Activated CD4-positive, alpha-beta T cell treated with anti-CD3 and anti-CD28 coated beads for 36 hours (primary cell): ENCODE measurements around the gene E4F1. TPM values are rescaled to one million over a fixed set of nuclear protein-coding genes. Genes with fewer than 3 reads are reported as not detected.

Source experiments
- ATAC-seq: fragments of 200-7000 bp; cut with Tn5 transposase; one replicate; pipeline ENCODE4 v1.10.0; 2021; ENCODE audit warnings: mild to moderate bottlenecking, moderate library complexity
- CTCF ChIA-PET: fragments of 350-600 bp; sonication (Branson Sonifier 250); formaldehyde crosslinking; loops from one replicate; lab custom pipeline; 2021; ENCODE audit warnings: antibody characterized with exemption; lab: Charles Lee
- POLR2A ChIA-PET: fragments of 350-600 bp; sonication (Branson Sonifier 250); formaldehyde crosslinking; loops from one replicate; lab custom pipeline; 2021; ENCODE audit warnings: antibody characterized with exemption, inconsistent platforms; lab: Charles Lee
- DNase-seq: peaks from one replicate; pipeline ENCODE4 v3.0.0-alpha.2; 2020
- H3K27ac Mint-ChIP-seq: one replicate; pipeline ENCODE4 v1.8.0; 2021; ENCODE audit warnings: mixed read lengths
- H3K27me3 Mint-ChIP-seq: one replicate; pipeline ENCODE4 v1.8.0; 2021; ENCODE audit warnings: mixed read lengths
- H3K36me3 Mint-ChIP-seq: one replicate; pipeline ENCODE4 v1.8.0; 2021; ENCODE audit warnings: low read depth, mixed read lengths
- H3K4me1 Mint-ChIP-seq: one replicate; pipeline ENCODE4 v1.8.0; 2021; ENCODE audit warnings: mixed read lengths
- H3K4me3 Mint-ChIP-seq: one replicate; pipeline ENCODE4 v1.8.0; 2021; ENCODE audit warnings: mild to moderate bottlenecking, moderate library complexity, mixed read lengths
- H3K9me3 Mint-ChIP-seq: one replicate; pipeline ENCODE4 v1.8.0; 2021; ENCODE audit warnings: low read depth, mixed read lengths
- intact Hi-C, 2 experiments: fragments of 100-400 bp; cut with DNase I in 1 of 2; cut with micrococcal nuclease in 1 of 2; formaldehyde crosslinking; loops; one replicate each; pipeline versions ENCODE4 v1.14.2 to v1.15.1; 2022 to 2024; cut with DNase I, micrococcal nuclease
- total RNA-seq, 2 experiments: library from RNA; stranded (reverse); gene quantifications; one replicate each; pipeline ENCODE4 v1.2.3, GENCODE V29; 2021

E4F1 gene
- total RNA-seq, 2 experiments from 2014 or later, result 18.0 to 18.6 TPM

DNA sequence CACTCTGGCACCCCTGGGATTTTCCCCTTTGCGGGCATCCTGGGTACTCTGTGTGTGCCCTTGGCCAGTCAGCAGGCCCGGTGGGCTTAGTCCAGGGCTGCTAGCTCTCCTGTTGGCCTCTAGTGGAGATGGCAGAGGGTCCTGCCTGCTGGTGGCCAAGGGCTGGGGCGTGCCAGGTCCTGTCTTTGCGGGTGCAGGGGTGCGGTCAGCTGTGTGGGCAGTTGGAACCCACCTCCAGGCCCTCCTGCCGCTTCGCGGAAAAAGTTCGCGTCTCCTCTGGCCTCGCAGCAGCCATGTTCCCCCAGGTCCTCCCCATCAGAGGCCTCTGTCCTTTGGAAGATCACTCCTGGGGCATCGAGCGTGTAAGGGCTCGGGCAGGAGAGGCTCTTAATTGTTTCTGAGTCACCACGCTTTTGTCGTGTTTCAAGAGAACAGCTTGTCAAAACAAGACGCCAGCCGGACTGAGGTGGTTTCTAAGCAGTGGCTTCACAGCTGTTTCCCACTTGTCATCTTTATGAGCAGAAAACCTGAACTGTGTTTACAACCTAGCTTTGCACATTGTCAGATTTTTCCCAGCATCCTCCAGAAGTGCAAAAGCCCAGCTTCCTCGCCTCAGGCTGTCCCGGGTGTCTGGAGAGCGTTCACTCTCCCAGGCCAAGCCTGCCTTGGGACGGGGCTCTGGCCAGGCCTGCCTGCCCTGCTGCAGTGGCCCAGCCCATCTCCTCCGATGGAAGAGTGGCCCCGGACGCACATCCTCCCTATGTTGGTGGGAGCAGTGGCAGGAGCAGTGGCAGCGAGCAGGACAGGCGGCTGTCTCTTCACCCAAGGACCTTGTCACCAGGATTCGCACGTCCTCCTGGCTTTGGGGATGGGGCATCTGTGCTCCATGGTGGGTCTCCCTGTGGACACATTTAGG lies 7.9 kb downstream of the E4F1 start:
- no peaks in the 10 kb centered on the region for H3K9me3 Mint-ChIP-seq
- DNase-seq, result no peak
- ATAC-seq, result no peak
- intact Hi-C loops, result no loop called here
- ChIA-PET CTCF (interaction anchor here (0.6 to 0.7 kb wide), 2 partner anchors 148 to 187 kb away, joined by 3 read pairs; no protein-coding TSS in a partner anchor), POLR2A (no interaction called here)
- H3K4me1 Mint-ChIP-seq, result peaks cover 4% of the 10 kb centered on the region
- H3K4me3 Mint-ChIP-seq, result no peak overlapping the region
- H3K27ac Mint-ChIP-seq, result no peak overlapping the region
- peaks cover 26% of the 10 kb centered on the region for H3K36me3 Mint-ChIP-seq
- peaks cover 2% of the 10 kb centered on the region for H3K27me3 Mint-ChIP-seq

DNA sequence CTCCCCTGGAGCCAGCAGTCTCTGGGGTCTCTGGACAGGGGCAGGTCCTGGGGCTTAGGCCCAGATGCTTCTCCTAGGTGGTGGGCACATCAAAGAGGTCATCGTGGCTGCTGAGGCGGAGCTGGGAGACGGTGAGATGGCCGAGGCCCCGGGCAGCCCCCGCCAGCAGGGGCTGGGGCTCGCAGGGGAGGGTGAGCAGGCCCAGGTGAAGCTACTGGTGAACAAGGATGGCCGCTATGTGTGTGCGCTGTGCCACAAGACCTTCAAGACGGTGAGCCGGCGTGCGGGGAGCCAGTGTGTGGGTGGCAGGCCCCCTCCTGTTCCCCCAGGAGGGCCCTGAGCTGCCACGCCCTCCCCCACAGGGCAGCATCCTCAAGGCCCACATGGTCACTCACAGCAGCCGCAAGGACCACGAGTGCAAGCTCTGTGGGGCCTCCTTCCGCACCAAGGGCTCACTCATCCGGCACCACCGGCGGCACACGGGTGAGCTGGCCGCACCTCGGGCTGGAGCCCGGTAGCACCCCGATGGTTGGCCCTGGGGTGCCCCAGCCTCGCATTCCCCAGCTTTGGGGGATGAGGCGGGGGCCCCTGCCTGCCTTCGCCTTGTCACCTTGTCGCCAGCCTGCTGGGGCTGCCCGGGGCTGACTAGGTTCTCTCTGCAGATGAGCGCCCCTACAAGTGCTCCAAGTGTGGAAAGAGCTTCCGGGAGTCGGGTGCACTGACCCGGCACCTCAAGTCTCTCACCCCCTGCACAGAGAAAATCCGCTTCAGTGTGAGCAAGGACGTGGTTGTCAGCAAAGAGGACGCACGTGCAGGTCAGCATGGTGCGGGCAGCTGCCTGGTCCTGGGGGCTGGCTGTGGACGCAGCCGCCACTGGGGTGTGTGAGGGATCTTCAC lies 9.0 kb downstream of the E4F1 start:
- Mint-ChIP-seq H3K4me3 (no peak overlapping the region), H3K36me3 (peaks cover 23% of the 10 kb centered on the region), H3K27ac (no peak overlapping the region), H3K4me1 (peaks cover 2% of the 10 kb centered on the region), H3K27me3 (peaks cover 2% of the 10 kb centered on the region), H3K9me3 (no peaks in the 10 kb centered on the region)
- CTCF ChIA-PET, result no interaction called here
- DNase-seq (no peak), ATAC-seq (no peak)
- intact Hi-C loops, result no loop called here
- POLR2A ChIA-PET, result interaction anchor here (1.4 kb wide), 1 partner anchor 19 kb away, joined by 4 read pairs; the partner anchor contains the start of gene ECI1

DNA sequence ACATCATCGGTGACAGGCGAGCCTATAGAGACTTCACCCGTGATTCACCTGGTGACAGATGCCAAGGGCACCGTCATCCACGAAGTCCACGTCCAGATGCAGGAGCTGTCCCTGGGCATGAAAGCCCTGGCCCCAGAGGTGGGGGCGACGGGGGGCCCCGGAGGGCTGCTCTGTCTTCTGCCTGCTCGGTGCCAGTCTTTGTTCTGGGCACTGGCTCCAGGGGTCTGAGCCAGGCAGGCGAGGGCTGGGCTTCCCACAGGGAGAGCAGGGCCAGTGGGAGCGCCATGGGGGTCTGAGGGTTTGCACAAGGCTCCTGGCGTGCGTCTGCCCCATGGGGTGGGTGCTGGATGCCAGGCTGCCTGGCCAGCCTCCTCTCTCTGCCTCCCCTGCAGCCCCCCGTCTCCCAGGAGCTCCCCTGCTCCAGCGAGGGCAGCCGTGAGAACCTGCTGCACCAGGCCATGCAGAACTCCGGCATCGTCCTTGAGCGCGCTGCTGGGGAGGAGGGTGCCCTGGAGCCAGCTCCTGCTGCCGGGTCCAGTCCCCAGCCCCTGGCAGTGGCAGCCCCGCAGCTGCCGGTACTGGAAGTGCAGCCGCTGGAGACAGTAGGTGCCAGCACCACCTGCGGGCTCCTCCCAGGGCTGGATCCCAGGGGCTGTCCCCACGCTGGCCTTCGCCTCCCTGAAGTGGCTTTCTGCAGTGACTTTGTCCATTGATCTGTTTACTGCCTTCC lies 9.8 kb downstream of the E4F1 start:
- ChIA-PET CTCF (no interaction called here), POLR2A (interaction anchor here (1.4 kb wide), 1 partner anchor 18 kb away, joined by 4 read pairs; the partner anchor contains the start of gene ECI1)
- Mint-ChIP-seq H3K4me1 (peaks cover 2% of the 10 kb centered on the region), H3K27ac (no peak overlapping the region), H3K36me3 (peaks cover 20% of the 10 kb centered on the region), H3K9me3 (no peaks in the 10 kb centered on the region), H3K27me3 (peaks cover 2% of the 10 kb centered on the region), H3K4me3 (no peak overlapping the region)
- intact Hi-C loops, result no loop called here
- ATAC-seq (no peak), DNase-seq (no peak)

DNA sequence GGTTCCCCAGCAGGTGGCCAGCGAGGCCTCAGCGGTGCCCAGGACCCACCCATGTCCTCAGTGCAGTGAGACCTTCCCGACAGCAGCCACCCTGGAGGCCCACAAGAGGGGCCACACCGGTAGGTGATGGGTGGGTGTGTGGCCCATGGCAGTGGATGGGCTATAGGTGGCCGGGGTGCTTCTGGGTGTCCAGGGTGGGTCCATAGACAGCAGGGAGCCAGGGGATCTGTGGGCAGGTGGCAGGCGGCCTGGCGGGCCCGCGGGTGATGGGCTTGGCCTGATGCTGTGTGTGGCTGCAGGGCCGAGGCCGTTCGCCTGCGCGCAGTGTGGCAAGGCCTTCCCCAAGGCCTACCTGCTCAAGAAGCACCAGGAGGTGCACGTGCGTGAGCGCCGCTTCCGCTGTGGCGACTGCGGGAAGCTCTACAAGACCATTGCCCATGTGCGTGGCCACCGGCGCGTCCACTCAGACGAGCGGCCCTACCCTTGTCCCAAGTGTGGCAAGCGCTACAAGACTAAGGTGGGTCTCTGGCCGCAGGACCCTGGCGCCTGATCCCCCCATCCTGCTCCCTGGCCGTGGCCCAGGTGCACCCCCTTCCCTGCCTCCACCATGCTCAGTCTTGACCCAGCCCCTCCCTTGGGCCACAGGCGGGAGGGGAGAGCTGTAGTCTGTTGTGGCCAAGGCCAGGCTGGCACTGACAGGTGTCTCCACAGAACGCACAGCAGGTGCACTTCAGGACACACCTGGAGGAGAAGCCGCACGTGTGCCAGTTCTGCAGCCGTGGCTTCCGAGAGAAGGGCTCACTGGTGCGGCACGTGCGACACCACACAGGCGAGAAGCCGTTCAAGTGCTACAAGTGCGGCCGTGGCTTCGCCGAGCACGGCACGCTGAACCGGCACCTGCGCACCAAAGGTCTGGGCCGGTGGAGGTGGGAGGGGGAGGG lies 10.8 kb downstream of the E4F1 start:
- ATAC-seq, result no peak
- peaks cover 20% of the 10 kb centered on the region for H3K36me3 Mint-ChIP-seq
- no peak for DNase-seq
- POLR2A ChIA-PET, result interaction anchor here (1.4 kb wide), 1 partner anchor 18 kb away, joined by 4 read pairs; the partner anchor contains the start of gene ECI1
- intact Hi-C loops, result no loop called here
- H3K27me3 Mint-ChIP-seq, result peaks cover 2% of the 10 kb centered on the region
- H3K27ac Mint-ChIP-seq, result no peak overlapping the region
- H3K4me1 Mint-ChIP-seq, result peaks cover 2% of the 10 kb centered on the region
- H3K4me3 Mint-ChIP-seq, result no peak overlapping the region
- CTCF ChIA-PET, result no interaction called here
- no peaks in the 10 kb centered on the region for H3K9me3 Mint-ChIP-seq

DNA sequence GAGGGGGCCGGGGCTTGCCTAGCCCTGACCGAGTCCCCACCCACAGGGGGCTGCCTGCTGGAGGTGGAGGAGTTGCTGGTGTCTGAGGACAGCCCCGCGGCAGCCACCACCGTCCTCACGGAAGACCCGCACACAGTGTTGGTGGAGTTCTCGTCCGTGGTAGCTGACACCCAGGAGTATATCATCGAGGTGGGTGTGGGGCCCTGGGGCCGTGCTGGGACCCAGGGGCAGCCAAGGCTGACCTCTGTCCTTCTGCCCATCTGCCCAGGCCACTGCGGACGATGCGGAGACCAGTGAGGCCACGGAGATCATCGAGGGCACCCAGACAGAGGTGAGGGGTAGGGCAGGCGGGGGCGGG lies 11.4 kb downstream of the E4F1 start:
- H3K27ac Mint-ChIP-seq, result no peak overlapping the region
- intact Hi-C loops, result no loop called here
- ChIA-PET CTCF (no interaction called here), POLR2A (no interaction called here)
- no peak overlapping the region for H3K4me3 Mint-ChIP-seq
- peaks cover 2% of the 10 kb centered on the region for H3K4me1 Mint-ChIP-seq
- DNase-seq, result no peak
- no peak for ATAC-seq
- peaks cover 2% of the 10 kb centered on the region for H3K27me3 Mint-ChIP-seq
- H3K9me3 Mint-ChIP-seq, result no peaks in the 10 kb centered on the region
- peaks cover 19% of the 10 kb centered on the region for H3K36me3 Mint-ChIP-seq

DNA sequence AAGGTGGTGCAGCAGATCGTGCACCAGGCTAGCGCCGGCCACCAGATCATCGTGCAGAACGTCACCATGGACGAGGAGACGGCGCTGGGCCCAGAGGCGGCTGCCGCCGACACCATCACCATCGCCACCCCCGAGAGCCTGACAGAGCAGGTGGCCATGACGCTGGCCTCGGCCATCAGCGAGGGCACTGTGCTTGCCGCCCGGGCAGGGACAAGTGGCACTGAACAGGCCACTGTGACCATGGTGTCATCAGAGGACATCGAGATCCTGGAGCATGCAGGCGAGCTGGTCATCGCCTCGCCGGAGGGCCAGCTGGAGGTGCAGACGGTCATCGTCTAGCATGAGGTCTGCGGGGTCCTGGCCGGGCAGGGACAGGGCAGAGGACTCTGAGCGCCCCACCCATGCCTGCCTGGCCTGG lies 11.9 kb downstream of the E4F1 start:
- POLR2A ChIA-PET, result no interaction called here
- ATAC-seq, result no peak

DNA sequence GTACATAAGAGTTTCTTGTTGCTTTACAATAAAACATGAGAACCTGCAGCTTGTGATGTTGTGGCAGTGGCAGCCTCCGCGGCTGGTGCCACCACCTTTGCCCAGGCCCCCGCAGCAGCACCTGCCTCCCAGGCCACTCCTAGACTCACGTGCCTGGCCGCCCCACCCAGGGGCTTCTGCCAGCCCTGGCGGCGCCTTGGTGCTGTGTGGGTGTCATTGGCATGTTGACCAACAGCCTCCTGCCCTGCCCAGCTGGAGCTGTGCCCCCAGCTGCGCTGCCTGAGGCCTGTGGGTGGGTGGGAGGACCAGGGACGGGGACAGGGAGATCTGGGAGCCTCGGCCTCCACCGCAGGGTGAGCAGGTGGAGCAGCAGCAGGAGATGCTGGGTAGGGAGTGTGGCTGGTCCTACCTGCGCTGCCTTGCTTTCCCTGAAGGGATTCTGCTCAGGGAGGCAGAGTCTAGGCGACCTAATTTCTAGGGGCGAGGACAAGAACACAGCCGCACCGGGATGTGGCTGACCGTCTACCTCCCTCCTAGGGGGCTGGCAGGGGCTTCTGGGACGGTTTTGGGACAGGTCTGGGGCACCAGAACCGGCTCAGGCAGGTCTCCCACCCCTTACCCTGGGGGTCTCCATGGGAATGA lies 12.4 kb downstream of the E4F1 start:
- no peak overlapping the region for H3K4me3 Mint-ChIP-seq
- peaks cover 13% of the 10 kb centered on the region for H3K36me3 Mint-ChIP-seq
- peaks cover 2% of the 10 kb centered on the region for H3K27me3 Mint-ChIP-seq
- H3K4me1 Mint-ChIP-seq, result peaks cover 2% of the 10 kb centered on the region
- ChIA-PET CTCF (no interaction called here), POLR2A (no interaction called here)
- ATAC-seq (no peak), DNase-seq (no peak)
- H3K27ac Mint-ChIP-seq, result no peak overlapping the region
- no peaks in the 10 kb centered on the region for H3K9me3 Mint-ChIP-seq
- intact Hi-C loops, result no loop called here

More for the DNA sequence above, 11.9 kb downstream of the E4F1 start:
- intact Hi-C loops, result no loop called here
- DNase-seq, result no peak
- Mint-ChIP-seq H3K36me3 (peaks cover 14% of the 10 kb centered on the region), H3K27me3 (peaks cover 2% of the 10 kb centered on the region), H3K4me3 (no peak overlapping the region), H3K9me3 (no peaks in the 10 kb centered on the region), H3K27ac (no peak overlapping the region), H3K4me1 (peaks cover 2% of the 10 kb centered on the region)
- CTCF ChIA-PET, result no interaction called here

DNA sequence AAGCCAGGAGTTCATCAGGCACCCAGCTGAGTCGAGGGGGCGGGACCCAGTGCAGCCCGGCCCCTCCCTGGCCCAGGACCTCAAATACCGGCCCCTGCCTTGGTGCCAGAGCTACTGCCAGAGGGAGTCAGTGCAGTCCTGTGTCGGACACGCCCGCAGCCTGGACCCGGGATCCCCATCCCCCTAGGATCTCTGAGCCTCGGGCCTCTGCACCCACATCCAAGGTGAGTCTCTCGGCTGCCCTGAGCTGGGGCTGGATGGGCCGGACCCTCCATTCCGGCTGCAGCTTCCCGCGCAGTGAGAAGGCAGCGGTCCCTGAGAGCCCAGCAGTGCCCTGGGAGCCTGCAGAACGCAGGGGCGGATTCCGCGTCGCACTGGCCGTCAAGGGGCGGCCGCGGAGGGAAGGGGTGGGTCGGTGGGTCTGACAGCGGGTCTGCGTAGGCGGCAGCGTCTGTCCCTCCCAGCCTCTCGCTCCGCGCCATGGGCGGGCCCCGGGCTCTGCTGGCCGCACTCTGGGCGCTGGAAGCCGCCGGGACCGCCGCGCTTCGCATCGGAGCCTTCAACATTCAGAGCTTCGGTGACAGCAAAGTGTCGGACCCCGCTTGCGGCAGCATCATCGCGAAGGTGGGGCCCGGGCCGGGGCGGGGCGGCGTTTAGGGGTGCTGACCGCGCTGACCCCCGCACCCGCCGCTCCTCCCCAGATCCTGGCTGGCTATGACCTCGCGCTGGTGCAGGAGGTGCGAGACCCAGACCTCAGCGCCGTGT lies 13.1 kb downstream of the E4F1 start, which contains the start of gene DNASE1L2:
Gene DNASE1L2, plus strand, starts transcription at position 108 of the 765 bp plus-strand sequence. Its CDS starts 373 bp downstream, at position 481.
- ChIA-PET POLR2A (no interaction called here), CTCF (no interaction called here)
- Mint-ChIP-seq H3K27me3 (peaks cover 2% of the 10 kb centered on the region), H3K27ac (no peak within 1 kb of the TSS), H3K4me3 (no peak within 1 kb of the TSS), H3K4me1 (peaks cover 2% of the 10 kb centered on the region), H3K36me3 (peaks cover 13% of the 10 kb centered on the region), H3K9me3 (no peaks in the 10 kb centered on the region)
- DNase-seq (no peak), ATAC-seq (peak; percentile 23)
- intact Hi-C loops, result no loop called here

DNA sequence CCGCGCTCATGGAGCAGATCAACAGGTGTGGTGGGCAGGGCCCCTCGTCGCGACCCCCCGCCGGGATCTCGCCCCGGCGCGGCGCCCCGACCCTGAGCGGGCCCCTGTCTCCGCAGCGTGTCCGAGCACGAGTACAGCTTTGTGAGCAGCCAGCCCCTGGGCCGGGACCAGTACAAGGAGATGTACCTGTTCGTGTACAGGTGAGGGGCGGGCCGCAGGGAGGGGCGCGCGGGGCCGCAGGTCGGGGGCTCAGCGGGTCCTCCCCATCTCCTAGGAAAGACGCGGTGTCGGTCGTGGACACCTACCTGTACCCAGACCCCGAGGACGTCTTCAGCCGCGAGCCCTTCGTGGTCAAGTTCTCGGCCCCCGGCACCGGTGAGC lies 13.7 kb downstream of the E4F1 start:
- DNase-seq, result no peak
- ATAC-seq, result no peak
- no peak overlapping the region for H3K4me3 Mint-ChIP-seq
- no peaks in the 10 kb centered on the region for H3K9me3 Mint-ChIP-seq
- peaks cover 2% of the 10 kb centered on the region for H3K27me3 Mint-ChIP-seq
- H3K27ac Mint-ChIP-seq, result no peak overlapping the region
- intact Hi-C loops, result no loop called here
- ChIA-PET CTCF (no interaction called here), POLR2A (no interaction called here)
- peaks cover 10% of the 10 kb centered on the region for H3K36me3 Mint-ChIP-seq
- peaks cover 2% of the 10 kb centered on the region for H3K4me1 Mint-ChIP-seq
